Panc1 (cell line): ENCODE data around the gene COL23A1. TPM values are rescaled to one million over a fixed set of nuclear protein-coding genes. Genes with fewer than 3 reads are reported as not detected.

Experiments used
- ATAC-seq: fragments of 200-7000 bp; cut with Tn5 transposase; 2 replicates; pipeline ENCODE4 v1.9.1; 2020; ENCODE audit warnings: mild to moderate bottlenecking, moderate library complexity
- BruUV-seq: library from RNA; stranded (reverse); fragments of 400-500 nt; replicated peaks from 2 replicates; lab custom pipeline; 2021; lab: Mats Ljungman, UMichigan
- CTCF ChIA-PET: fragments of 300-600 bp; sonication (Branson Sonifier 250); formaldehyde crosslinking; loops from one replicate; lab custom pipeline; 2022; ENCODE audit warnings: antibody characterized with exemption; lab: Charles Lee
- POLR2A ChIA-PET: fragments of 300-600 bp; sonication (Branson Sonifier 250); formaldehyde crosslinking; loops from one replicate; lab custom pipeline; 2022; ENCODE audit warnings: antibody characterized with exemption; lab: Charles Lee
- DNase-seq: peaks from one replicate; pipeline ENCODE4 v3.0.0-alpha.2; 2010; ENCODE audit warnings: low read depth, low spot score
- H3K27ac ChIP-seq: 2 replicates; pipeline ENCODE4 v1.5.1; 2011; ENCODE audit warnings: mild to moderate bottlenecking, low read length, inconsistent platforms
- H3K27me3 ChIP-seq: fragments of 200-500 bp; sonication (Bioruptor generic); 2 replicates; pipeline ENCODE4 v1.6.0; 2014; ENCODE audit warnings: low read length, inconsistent platforms; ENCODE audit not compliant: control insufficient read depth, insufficient read depth
- H3K36me3 ChIP-seq: fragments of 200-500 bp; sonication (Bioruptor generic); 2 replicates; pipeline ENCODE4 v1.5.1; 2014; ENCODE audit warnings: inconsistent platforms, mild to moderate bottlenecking, low read length, moderate library complexity; ENCODE audit not compliant: control insufficient read depth, insufficient read depth
- H3K4me1 ChIP-seq: 2 replicates; pipeline ENCODE4 v1.5.1; 2011; ENCODE audit warnings: inconsistent platforms, mild to moderate bottlenecking, low read length, moderate library complexity; ENCODE audit not compliant: control insufficient read depth, insufficient read depth
- H3K4me3 ChIP-seq, 2 experiments: 2 replicates each; pipeline ENCODE4 v1.5.1; 2011 to 2012; ENCODE audit warnings: low read depth in 2 of 2, low read length in 2 of 2, mild to moderate bottlenecking in 2 of 2, inconsistent platforms in 1 of 2, moderate library complexity in 1 of 2
- H3K9me3 ChIP-seq: fragments of 200-500 bp; sonication (Bioruptor generic); 2 replicates; pipeline ENCODE4 v1.5.1; 2014; ENCODE audit warnings: low read depth, mild to moderate bottlenecking, inconsistent platforms, low read length, moderate library complexity; ENCODE audit not compliant: control insufficient read depth, insufficient read depth
- POLR2AphosphoS5 ChIP-seq: IDR thresholded peaks from 2 replicates; pipeline ENCODE4 v1.6.1; 2012; ENCODE audit warnings: mild to moderate bottlenecking, low read depth, low read length, moderate library complexity
- SIN3A ChIP-seq: IDR thresholded peaks from 2 replicates; pipeline ENCODE4 v1.6.1; 2012; ENCODE audit warnings: low read depth, mild to moderate bottlenecking, low read length, moderate library complexity, borderline replicate concordance; ENCODE audit not compliant: insufficient read depth
- TCF7L2 ChIP-seq: IDR thresholded peaks from 2 replicates; pipeline ENCODE4 v1.6.1; 2011; ENCODE audit warnings: mild to moderate bottlenecking, low read depth, low read length, inconsistent platforms
- in situ Hi-C: cut with HindIII; loops from 2 replicates; pipeline ENCODE4 v1.10.0; 2016; ENCODE audit warnings: low sequenced_read_pairs, low pct_unique_long_range_greater_than_20kb
- intact Hi-C: fragments of 100-400 bp; cut with micrococcal nuclease; formaldehyde crosslinking; loops from one replicate; pipeline ENCODE4 v1.10.0; 2022; ENCODE audit not compliant: unreplicated experiment
- total RNA-seq: library from RNA; stranded (reverse); gene quantifications from one replicate; pipeline ENCODE4 v1.2.1, GENCODE V29; 2021; ENCODE audit not compliant: unreplicated experiment
- TF ChIP-seq, protein P1 (sequence below): fragments of 450-650 bp; IDR thresholded peaks from 2 replicates; pipeline ENCODE4 v1.5.1; 2017; ENCODE audit warnings: mild to moderate bottlenecking
- TF ChIP-seq, protein P2 (sequence below), 2 experiments: IDR thresholded peaks; 2 replicates each; pipeline ENCODE4 v1.6.1; 2011 to 2012; ENCODE audit warnings: low read depth in 2 of 2, control low read depth in 1 of 2, low read length in 1 of 2, mild to moderate bottlenecking in 1 of 2, moderate library complexity in 1 of 2; ENCODE audit not compliant: insufficient read depth in 1 of 2

The COL23A1 gene
- total RNA-seq, 1 experiment from 2014 or later, result 0.05 TPM

DNA sequence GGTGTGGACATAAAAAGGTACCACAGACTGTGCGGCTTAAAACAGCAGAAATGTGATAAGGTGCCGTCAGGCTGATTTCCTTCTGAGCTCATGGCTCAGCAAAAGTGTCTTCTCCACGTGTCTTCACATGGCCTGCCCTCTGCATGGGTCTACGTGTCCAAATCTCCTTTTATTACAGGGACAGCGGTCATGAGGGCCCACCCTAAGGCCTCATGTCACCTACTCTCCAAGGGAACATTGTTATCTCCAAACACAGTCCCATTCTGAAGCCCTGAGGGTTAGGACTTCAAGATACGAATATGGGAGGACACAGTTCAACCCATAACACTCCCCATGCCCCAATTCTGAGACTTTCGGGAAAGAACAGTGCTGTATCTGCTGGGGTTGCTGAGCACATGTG lies 35.2 kb downstream of the COL23A1 start:
- H3K27me3 ChIP-seq, result 0 out of 2 replicates have a peak, but pooled peaks cover 2% of the 10 kb centered on the region

DNA sequence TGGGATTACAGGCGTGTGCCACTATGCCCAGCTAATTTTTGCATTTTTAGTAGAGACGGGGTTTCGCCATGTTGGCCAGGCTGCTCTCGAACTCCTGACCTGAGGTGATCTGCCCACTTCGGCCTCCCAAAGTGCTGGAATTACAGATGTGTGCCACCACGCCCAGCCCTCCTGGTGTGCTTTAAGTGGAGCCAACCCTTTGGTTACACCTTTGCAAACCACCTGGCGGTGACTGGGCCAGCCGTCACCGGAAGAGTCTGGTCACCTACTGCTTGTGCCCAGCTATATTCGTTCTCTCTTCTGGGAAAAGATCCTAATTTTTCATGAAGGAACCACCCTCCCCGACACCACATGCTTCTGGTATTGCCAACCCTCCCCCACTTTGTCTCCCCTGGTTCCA lies 35.9 kb downstream of the COL23A1 start:
- Histone ChIP-seq H3K27ac (no peak overlapping the region), H3K4me1 (no peaks in the 10 kb centered on the region), H3K36me3 (no peaks in the 10 kb centered on the region), H3K9me3 (no peaks in the 10 kb centered on the region), H3K4me3 (no peak overlapping the region), H3K27me3 (0 out of 2 replicates have a peak, but pooled peaks cover 2% of the 10 kb centered on the region)
- POLR2A ChIA-PET, result no interaction called here
- BruUV-seq, result no TSS peak
- CTCF ChIA-PET, result interaction anchor here (0.6 kb wide), 1 partner anchor 318 kb away, joined by 10 read pairs; no protein-coding TSS in a partner anchor
- ATAC-seq (no peak), DNase-seq (no peak)
- intact Hi-C loops (loop anchor here (2.0 kb wide), 1 partner anchor 274 kb away; no protein-coding TSS in a partner anchor), in situ Hi-C loops (no loop called here)
- no peak for TF ChIP-seq POLR2AphosphoS5
- TF ChIP-seq, protein P1, sequence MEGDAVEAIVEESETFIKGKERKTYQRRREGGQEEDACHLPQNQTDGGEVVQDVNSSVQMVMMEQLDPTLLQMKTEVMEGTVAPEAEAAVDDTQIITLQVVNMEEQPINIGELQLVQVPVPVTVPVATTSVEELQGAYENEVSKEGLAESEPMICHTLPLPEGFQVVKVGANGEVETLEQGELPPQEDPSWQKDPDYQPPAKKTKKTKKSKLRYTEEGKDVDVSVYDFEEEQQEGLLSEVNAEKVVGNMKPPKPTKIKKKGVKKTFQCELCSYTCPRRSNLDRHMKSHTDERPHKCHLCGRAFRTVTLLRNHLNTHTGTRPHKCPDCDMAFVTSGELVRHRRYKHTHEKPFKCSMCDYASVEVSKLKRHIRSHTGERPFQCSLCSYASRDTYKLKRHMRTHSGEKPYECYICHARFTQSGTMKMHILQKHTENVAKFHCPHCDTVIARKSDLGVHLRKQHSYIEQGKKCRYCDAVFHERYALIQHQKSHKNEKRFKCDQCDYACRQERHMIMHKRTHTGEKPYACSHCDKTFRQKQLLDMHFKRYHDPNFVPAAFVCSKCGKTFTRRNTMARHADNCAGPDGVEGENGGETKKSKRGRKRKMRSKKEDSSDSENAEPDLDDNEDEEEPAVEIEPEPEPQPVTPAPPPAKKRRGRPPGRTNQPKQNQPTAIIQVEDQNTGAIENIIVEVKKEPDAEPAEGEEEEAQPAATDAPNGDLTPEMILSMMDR, result no peak
- TF ChIP-seq TCF7L2, result no peak
- no peak for TF ChIP-seq SIN3A
- TF ChIP-seq, protein P2, sequence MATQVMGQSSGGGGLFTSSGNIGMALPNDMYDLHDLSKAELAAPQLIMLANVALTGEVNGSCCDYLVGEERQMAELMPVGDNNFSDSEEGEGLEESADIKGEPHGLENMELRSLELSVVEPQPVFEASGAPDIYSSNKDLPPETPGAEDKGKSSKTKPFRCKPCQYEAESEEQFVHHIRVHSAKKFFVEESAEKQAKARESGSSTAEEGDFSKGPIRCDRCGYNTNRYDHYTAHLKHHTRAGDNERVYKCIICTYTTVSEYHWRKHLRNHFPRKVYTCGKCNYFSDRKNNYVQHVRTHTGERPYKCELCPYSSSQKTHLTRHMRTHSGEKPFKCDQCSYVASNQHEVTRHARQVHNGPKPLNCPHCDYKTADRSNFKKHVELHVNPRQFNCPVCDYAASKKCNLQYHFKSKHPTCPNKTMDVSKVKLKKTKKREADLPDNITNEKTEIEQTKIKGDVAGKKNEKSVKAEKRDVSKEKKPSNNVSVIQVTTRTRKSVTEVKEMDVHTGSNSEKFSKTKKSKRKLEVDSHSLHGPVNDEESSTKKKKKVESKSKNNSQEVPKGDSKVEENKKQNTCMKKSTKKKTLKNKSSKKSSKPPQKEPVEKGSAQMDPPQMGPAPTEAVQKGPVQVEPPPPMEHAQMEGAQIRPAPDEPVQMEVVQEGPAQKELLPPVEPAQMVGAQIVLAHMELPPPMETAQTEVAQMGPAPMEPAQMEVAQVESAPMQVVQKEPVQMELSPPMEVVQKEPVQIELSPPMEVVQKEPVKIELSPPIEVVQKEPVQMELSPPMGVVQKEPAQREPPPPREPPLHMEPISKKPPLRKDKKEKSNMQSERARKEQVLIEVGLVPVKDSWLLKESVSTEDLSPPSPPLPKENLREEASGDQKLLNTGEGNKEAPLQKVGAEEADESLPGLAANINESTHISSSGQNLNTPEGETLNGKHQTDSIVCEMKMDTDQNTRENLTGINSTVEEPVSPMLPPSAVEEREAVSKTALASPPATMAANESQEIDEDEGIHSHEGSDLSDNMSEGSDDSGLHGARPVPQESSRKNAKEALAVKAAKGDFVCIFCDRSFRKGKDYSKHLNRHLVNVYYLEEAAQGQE (IDR thresholded peaks at IDR 0.05; ENCODE audit: insufficient read depth in 1 of 2, low read depth in 2 of 2, low read length in 1 of 2), result no peak

More for the DNA sequence above, 35.2 kb downstream of the COL23A1 start:
- no peak overlapping the region for H3K4me3 ChIP-seq
- ChIA-PET CTCF (interaction anchor here (0.6 kb wide), 2 partner anchors 85 to 319 kb away, joined by 7 to 10 read pairs; no protein-coding TSS in a partner anchor), POLR2A (no interaction called here)
- H3K9me3 ChIP-seq, result no peaks in the 10 kb centered on the region
- no peaks in the 10 kb centered on the region for H3K36me3 ChIP-seq
- ATAC-seq (no peak), DNase-seq (no peak)
- H3K27ac ChIP-seq, result no peak overlapping the region
- TF ChIP-seq, protein P1, result no peak
- no peak for TF ChIP-seq POLR2AphosphoS5
- TF ChIP-seq SIN3A, result no peak
- TF ChIP-seq TCF7L2, result no peak
- TF ChIP-seq, protein P2 (IDR thresholded peaks at IDR 0.05; ENCODE audit: insufficient read depth in 1 of 2, low read depth in 2 of 2, low read length in 1 of 2), result no peak
- intact Hi-C loops, result loop anchor here (2.0 kb wide), 1 partner anchor 274 kb away; no protein-coding TSS in a partner anchor
- in situ Hi-C loops, result no loop called here
- no peaks in the 10 kb centered on the region for H3K4me1 ChIP-seq
- no TSS peak for BruUV-seq
